ENCODE data around the gene MRO.

DNA sequence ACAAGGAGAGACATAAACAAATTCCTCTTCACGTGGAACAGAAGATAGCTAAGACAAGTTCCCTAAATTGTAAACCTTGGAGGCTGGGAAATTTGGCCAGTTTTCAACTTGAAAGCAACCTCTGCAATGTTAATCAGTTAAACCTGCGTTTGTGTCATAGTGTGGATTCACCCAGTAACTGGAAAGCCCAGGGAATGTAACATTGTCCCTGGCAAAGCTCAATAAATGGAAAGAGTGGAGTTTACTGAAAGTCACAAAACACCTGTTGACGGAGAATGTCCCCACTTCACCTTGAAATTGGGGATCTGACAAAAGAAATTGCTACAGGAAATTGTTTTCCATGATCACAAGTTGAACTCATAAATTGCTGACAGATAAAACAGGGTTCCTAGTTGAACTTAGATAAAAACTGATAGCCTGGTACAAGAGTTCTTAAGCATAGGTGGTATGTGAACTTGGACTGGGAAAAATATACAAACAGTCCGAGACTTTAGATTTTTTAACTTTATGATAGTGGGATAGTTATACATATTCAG is 44.1 kb upstream of the MRO start:
- no peak for TF ChIP-seq CTCF (IDR thresholded peaks at IDR 0.05)
- no peak for TF ChIP-seq POLR2A (IDR thresholded peaks at IDR 0.05)

Data from thyroid gland (tissue), 4 donors.